Fibroblast of pulmonary artery (primary cell): Measurements from ENCODE around the gene RNF169.

Source experiments
- DNase-seq: peaks from one replicate; pipeline ENCODE4 v3.0.0-alpha.2; 2010; ENCODE audit warnings: low read depth
- H3K4me3 ChIP-seq: replicated peaks from 2 replicates; pipeline ENCODE4 v1.5.1; 2011; ENCODE audit warnings: low read depth, mild to moderate bottlenecking, control low read depth, low read length, moderate library complexity
- TF ChIP-seq, protein P1 (sequence below): IDR thresholded peaks from 2 replicates; pipeline ENCODE4 v1.5.1; 2011; ENCODE audit warnings: mild to moderate bottlenecking, control low read depth, low read length, inconsistent platforms; ENCODE audit errors: missing control alignments

RNF169 gene

DNA sequence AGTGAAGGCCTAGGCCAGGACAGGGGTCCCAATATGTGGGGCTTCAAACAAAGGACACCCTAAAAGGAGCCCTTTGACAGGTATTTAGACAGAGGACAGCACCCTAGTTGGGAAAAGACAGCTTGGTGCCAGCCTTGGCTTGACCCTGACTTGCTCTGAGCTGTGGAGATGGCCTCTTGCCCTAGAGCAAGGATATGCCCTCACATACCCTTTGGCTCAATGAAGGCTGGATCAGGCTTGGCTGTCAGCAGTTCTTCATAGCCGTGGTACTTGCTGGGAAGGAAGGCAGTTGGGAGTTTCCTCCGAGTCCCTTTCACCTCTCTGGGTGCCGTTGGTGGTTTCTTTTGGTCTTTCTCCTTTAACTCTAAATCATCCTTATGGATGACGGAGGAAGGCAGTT lies 96.2 kb downstream of the RNF169 start:
- no peak overlapping the region for H3K4me3 ChIP-seq
- no peak for DNase-seq
- TF ChIP-seq, protein P1, sequence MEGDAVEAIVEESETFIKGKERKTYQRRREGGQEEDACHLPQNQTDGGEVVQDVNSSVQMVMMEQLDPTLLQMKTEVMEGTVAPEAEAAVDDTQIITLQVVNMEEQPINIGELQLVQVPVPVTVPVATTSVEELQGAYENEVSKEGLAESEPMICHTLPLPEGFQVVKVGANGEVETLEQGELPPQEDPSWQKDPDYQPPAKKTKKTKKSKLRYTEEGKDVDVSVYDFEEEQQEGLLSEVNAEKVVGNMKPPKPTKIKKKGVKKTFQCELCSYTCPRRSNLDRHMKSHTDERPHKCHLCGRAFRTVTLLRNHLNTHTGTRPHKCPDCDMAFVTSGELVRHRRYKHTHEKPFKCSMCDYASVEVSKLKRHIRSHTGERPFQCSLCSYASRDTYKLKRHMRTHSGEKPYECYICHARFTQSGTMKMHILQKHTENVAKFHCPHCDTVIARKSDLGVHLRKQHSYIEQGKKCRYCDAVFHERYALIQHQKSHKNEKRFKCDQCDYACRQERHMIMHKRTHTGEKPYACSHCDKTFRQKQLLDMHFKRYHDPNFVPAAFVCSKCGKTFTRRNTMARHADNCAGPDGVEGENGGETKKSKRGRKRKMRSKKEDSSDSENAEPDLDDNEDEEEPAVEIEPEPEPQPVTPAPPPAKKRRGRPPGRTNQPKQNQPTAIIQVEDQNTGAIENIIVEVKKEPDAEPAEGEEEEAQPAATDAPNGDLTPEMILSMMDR, result no peak

DNA sequence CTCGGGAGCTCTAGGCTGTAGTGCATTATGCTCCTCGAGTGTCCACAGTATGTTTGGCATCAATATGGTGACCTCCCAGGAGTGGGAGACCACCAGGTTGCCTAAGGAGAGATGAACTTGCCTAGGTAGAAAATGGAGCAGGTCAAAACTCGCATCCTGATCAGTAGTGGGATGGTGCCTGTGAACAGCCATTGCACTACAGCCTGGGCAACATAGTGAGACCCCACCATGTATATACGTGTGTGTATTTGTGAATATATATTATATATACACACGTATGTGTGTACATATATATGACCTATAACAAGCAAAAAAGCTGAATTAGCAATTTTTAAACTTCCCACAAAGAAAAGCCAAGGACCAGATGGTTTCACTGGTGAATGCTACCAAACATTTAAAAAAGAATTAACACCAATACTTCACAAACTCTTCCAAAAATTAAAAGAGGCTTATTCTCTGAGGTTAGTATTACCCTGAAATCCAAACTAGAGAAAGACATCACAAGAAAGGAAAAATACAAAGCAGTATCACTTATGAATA lies 97.4 kb downstream of the RNF169 start:
- DNase-seq, result no peak
- no peak overlapping the region for H3K4me3 ChIP-seq
- TF ChIP-seq, protein P1, result no peak

DNA sequence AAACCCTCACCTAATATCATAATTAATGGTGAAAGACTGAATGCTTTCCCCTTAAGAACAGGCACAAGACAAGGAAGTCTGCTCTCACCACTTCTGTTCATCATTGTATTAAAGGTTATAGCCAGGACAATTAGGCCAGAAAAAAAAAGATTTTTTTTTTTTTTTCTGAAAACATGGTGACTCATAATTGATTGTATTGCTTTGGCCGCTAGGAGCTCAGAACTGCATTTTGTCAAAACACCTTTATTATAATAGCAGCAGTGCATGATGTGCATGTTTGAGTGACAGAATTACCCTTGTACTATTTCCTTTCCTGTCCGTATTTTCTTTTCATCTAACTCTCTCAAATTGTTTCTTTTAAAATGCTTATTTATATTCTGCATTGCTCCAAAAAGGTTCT lies 98.1 kb downstream of the RNF169 start:
- peak; percentile 15 for DNase-seq
- TF ChIP-seq, protein P1, result peak; percentile 13
- H3K4me3 ChIP-seq, result no peak overlapping the region

DNA sequence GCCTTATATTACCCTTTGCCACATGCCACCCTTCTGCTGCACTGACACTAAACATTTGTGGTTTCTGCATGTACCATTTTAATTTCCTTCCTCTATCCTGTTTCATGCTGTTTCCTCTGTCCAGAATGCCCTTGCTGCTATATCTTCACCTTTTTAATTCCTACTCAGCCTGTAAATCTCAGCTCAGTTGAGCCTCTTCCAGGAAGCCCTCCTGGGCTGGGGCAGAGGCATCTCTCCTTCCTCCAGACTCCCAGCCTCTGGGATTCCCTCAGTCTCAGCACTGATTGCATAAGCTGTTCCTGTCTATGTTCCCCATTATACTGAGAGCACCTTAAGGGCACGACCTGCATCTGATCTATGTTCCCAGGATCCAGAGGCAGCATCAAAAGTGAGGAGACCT lies 98.7 kb downstream of the RNF169 start:
- TF ChIP-seq, protein P1, result no peak
- no peak overlapping the region for H3K4me3 ChIP-seq
- no peak for DNase-seq

DNA sequence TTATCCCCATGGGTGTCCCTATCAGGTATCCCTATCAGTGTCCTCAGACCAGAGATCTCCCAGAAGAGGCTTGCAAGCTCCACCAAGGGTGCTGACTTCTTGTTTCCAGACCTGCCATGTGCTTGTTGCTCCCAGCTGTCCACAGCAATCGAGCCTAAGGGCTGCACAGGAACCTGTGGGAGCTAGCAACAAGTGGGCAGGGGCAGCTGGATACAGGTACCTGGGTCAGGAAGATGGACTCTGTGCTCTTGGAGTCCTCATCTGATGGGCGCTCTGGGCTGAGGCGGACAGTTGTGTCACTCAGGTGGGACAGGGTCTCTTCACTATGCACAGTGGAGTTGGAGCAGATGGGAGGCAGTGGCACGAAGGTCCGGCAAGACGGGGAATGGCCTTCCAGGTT lies 99.2 kb downstream of the RNF169 start:
- TF ChIP-seq, protein P1, result no peak
- H3K4me3 ChIP-seq, result no peak overlapping the region
- no peak for DNase-seq

DNA sequence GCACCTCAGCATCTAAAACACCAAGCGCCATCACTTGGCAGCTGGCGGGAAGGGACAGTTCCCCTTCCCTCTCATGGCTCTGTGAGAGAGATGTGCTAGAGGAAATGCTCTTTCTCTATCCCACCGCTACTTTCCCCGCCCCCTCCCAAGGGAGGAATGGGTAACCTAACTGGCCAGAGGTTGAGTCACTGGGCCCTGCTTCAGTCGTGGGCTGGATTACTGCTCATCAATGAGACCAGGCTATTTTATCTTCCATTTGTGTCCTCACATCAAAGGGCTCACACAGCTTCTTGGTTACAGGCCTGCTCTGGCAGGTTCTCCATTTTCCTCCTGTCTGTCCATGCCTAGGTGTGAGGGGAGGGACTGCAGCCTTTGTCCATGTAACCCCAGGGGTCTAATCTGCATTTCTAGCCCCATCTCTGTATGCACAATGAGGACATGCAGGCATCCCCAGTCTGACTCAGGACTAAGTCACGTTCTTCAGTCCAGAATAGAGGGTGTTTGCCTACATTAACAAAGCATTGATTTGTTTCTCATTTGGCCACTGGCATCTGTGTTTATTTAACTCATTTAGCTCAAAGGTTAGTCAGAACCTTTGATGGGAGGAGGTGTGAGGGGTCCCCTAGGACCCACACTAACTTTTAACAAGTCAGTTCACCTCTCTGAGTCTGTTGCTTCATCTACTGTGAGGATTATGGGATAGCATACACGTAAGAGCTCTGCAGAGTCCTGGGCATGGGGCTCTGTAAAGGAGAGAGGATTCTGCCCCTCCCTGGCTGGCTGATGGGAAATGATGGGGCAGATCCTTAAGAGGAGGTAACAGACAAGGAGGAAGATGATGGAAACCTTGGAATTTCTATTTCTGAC lies 101.1 kb downstream of the RNF169 start:
- TF ChIP-seq, protein P1, result no peak
- H3K4me3 ChIP-seq, result no peak overlapping the region
- DNase-seq, result peak; percentile 50

DNA sequence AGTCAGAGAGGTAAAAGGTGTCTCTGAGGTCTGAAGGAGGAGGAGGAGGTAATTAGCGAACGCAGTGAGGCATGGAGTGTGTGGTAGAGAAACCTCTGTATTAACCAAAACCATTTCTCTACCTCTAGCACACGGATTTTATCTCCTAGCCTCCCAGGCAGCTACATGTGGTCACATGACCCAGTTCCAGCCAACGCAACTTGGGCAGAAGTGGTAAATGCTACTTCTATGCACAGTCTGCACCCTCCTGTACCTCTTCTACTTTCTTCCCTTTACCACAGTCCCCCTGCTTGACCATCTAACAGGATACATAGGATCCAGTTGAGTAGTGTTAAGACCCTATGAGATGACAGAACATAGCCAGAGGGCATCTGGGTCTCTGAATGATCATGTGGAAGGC lies 104.6 kb downstream of the RNF169 start:
- TF ChIP-seq, protein P1, result no peak
- no peak for DNase-seq
- no peak overlapping the region for H3K4me3 ChIP-seq
